Panc1 (cell line): ENCODE results near the gene PODNL1. TPM values are rescaled to one million over a fixed set of nuclear protein-coding genes. Genes with fewer than 3 reads are reported as not detected.

ENCODE experiments used
- ATAC-seq: fragments of 200-7000 bp; cut with Tn5 transposase; 2 replicates; pipeline ENCODE4 v1.9.1; 2020; ENCODE audit warnings: mild to moderate bottlenecking, moderate library complexity
- BruUV-seq: library from RNA; stranded (reverse); fragments of 400-500 nt; replicated peaks from 2 replicates; lab custom pipeline; 2021; lab: Mats Ljungman, UMichigan
- CTCF ChIA-PET: fragments of 300-600 bp; sonication (Branson Sonifier 250); formaldehyde crosslinking; loops from one replicate; lab custom pipeline; 2022; ENCODE audit warnings: antibody characterized with exemption; lab: Charles Lee
- POLR2A ChIA-PET: fragments of 300-600 bp; sonication (Branson Sonifier 250); formaldehyde crosslinking; loops from one replicate; lab custom pipeline; 2022; ENCODE audit warnings: antibody characterized with exemption; lab: Charles Lee
- DNase-seq: peaks from one replicate; pipeline ENCODE4 v3.0.0-alpha.2; 2010; ENCODE audit warnings: low read depth, low spot score
- H3K27ac ChIP-seq: 2 replicates; pipeline ENCODE4 v1.5.1; 2011; ENCODE audit warnings: mild to moderate bottlenecking, low read length, inconsistent platforms
- H3K27me3 ChIP-seq: fragments of 200-500 bp; sonication (Bioruptor generic); 2 replicates; pipeline ENCODE4 v1.6.0; 2014; ENCODE audit warnings: low read length, inconsistent platforms; ENCODE audit not compliant: control insufficient read depth, insufficient read depth
- H3K36me3 ChIP-seq: fragments of 200-500 bp; sonication (Bioruptor generic); 2 replicates; pipeline ENCODE4 v1.5.1; 2014; ENCODE audit warnings: inconsistent platforms, mild to moderate bottlenecking, low read length, moderate library complexity; ENCODE audit not compliant: control insufficient read depth, insufficient read depth
- H3K4me1 ChIP-seq: 2 replicates; pipeline ENCODE4 v1.5.1; 2011; ENCODE audit warnings: inconsistent platforms, mild to moderate bottlenecking, low read length, moderate library complexity; ENCODE audit not compliant: control insufficient read depth, insufficient read depth
- H3K4me3 ChIP-seq, 2 experiments: 2 replicates each; pipeline ENCODE4 v1.5.1; 2011 to 2012; ENCODE audit warnings: low read depth in 2 of 2, low read length in 2 of 2, mild to moderate bottlenecking in 2 of 2, inconsistent platforms in 1 of 2, moderate library complexity in 1 of 2
- H3K9me3 ChIP-seq: fragments of 200-500 bp; sonication (Bioruptor generic); 2 replicates; pipeline ENCODE4 v1.5.1; 2014; ENCODE audit warnings: low read depth, mild to moderate bottlenecking, inconsistent platforms, low read length, moderate library complexity; ENCODE audit not compliant: control insufficient read depth, insufficient read depth
- CTCF ChIP-seq: fragments of 450-650 bp; IDR thresholded peaks from 2 replicates; pipeline ENCODE4 v1.5.1; 2017; ENCODE audit warnings: mild to moderate bottlenecking
- POLR2AphosphoS5 ChIP-seq: IDR thresholded peaks from 2 replicates; pipeline ENCODE4 v1.6.1; 2012; ENCODE audit warnings: mild to moderate bottlenecking, low read depth, low read length, moderate library complexity
- SIN3A ChIP-seq: IDR thresholded peaks from 2 replicates; pipeline ENCODE4 v1.6.1; 2012; ENCODE audit warnings: low read depth, mild to moderate bottlenecking, low read length, moderate library complexity, borderline replicate concordance; ENCODE audit not compliant: insufficient read depth
- TCF7L2 ChIP-seq: IDR thresholded peaks from 2 replicates; pipeline ENCODE4 v1.6.1; 2011; ENCODE audit warnings: mild to moderate bottlenecking, low read depth, low read length, inconsistent platforms
- in situ Hi-C: cut with HindIII; loops from 2 replicates; pipeline ENCODE4 v1.10.0; 2016; ENCODE audit warnings: low sequenced_read_pairs, low pct_unique_long_range_greater_than_20kb
- intact Hi-C: fragments of 100-400 bp; cut with micrococcal nuclease; formaldehyde crosslinking; loops from one replicate; pipeline ENCODE4 v1.10.0; 2022; ENCODE audit not compliant: unreplicated experiment
- total RNA-seq: library from RNA; stranded (reverse); gene quantifications from one replicate; pipeline ENCODE4 v1.2.1, GENCODE V29; 2021; ENCODE audit not compliant: unreplicated experiment
- TF ChIP-seq, protein P1 (sequence below), 2 experiments: IDR thresholded peaks; 2 replicates each; pipeline ENCODE4 v1.6.1; 2011 to 2012; ENCODE audit warnings: low read depth in 2 of 2, control low read depth in 1 of 2, low read length in 1 of 2, mild to moderate bottlenecking in 1 of 2, moderate library complexity in 1 of 2; ENCODE audit not compliant: insufficient read depth in 1 of 2

Gene PODNL1
- total RNA-seq, 1 experiment from 2014 or later = 1.4 TPM

DNA sequence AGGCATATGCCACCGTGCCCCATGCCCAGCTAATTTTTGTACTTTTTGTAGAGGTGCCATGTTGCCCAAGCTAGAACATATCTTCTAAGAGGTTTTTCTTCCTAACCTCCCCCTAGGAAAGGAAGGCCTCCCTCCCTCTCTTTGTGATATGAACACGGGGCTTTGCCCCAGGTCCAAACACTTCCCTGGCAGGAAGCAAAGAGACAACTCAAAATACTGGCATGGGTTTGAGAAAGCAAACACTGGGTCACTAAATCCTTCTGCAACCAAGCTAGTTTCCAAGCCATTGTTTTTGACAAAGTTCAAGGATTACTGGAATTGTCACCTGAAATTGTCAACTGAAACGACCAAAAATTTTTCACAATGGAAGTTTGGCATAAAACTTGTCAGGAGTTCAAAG lies 23.4 kb downstream of the PODNL1 start:
- no peak for TF ChIP-seq POLR2AphosphoS5
- no peak for TF ChIP-seq SIN3A
- TF ChIP-seq CTCF = no peak
- no peak for TF ChIP-seq TCF7L2
- TF ChIP-seq, protein P1, sequence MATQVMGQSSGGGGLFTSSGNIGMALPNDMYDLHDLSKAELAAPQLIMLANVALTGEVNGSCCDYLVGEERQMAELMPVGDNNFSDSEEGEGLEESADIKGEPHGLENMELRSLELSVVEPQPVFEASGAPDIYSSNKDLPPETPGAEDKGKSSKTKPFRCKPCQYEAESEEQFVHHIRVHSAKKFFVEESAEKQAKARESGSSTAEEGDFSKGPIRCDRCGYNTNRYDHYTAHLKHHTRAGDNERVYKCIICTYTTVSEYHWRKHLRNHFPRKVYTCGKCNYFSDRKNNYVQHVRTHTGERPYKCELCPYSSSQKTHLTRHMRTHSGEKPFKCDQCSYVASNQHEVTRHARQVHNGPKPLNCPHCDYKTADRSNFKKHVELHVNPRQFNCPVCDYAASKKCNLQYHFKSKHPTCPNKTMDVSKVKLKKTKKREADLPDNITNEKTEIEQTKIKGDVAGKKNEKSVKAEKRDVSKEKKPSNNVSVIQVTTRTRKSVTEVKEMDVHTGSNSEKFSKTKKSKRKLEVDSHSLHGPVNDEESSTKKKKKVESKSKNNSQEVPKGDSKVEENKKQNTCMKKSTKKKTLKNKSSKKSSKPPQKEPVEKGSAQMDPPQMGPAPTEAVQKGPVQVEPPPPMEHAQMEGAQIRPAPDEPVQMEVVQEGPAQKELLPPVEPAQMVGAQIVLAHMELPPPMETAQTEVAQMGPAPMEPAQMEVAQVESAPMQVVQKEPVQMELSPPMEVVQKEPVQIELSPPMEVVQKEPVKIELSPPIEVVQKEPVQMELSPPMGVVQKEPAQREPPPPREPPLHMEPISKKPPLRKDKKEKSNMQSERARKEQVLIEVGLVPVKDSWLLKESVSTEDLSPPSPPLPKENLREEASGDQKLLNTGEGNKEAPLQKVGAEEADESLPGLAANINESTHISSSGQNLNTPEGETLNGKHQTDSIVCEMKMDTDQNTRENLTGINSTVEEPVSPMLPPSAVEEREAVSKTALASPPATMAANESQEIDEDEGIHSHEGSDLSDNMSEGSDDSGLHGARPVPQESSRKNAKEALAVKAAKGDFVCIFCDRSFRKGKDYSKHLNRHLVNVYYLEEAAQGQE (IDR thresholded peaks at IDR 0.05; ENCODE audit: insufficient read depth in 1 of 2, low read depth in 2 of 2, low read length in 1 of 2) = no peak
- intact Hi-C loops = no loop called here
- Histone ChIP-seq H3K27me3 (no peaks in the 10 kb centered on the region), H3K4me1 (no peaks in the 10 kb centered on the region), H3K36me3 (no peaks in the 10 kb centered on the region), H3K4me3 (no peak overlapping the region), H3K9me3 (no peaks in the 10 kb centered on the region), H3K27ac (no peak overlapping the region)
- CTCF ChIA-PET = no interaction called here
- POLR2A ChIA-PET = interaction anchor here (0.7 kb wide), 1 partner anchor 114 kb away, joined by 4 read pairs; no protein-coding TSS in a partner anchor
- in situ Hi-C loops = no loop called here
- BruUV-seq = no TSS peak
- ATAC-seq = no peak
- DNase-seq = no peak

GRCh38 chr19:13913352-13913751 lies 24.9 kb downstream of the PODNL1 start:
- CTCF ChIA-PET = no interaction called here
- in situ Hi-C loops = no loop called here

More at GRCh38 chr19:13913352-13913751, 24.9 kb downstream of the PODNL1 start:
- intact Hi-C loops = no loop called here
- POLR2A ChIA-PET = no interaction called here
- TF ChIP-seq POLR2AphosphoS5 (no peak), CTCF (no peak)
- TF ChIP-seq, protein P1 (IDR thresholded peaks at IDR 0.05; ENCODE audit: insufficient read depth in 1 of 2, low read depth in 2 of 2, low read length in 1 of 2) = no peak
- no peaks in the 10 kb centered on the region for H3K4me1 ChIP-seq
- H3K36me3 ChIP-seq = no peaks in the 10 kb centered on the region
- ATAC-seq (no peak), DNase-seq (no peak)
- BruUV-seq = no TSS peak
- H3K27me3 ChIP-seq = no peaks in the 10 kb centered on the region
- H3K4me3 ChIP-seq = no peak overlapping the region
- H3K27ac ChIP-seq = no peak overlapping the region
- H3K9me3 ChIP-seq = no peaks in the 10 kb centered on the region
